Stimulated activated CD4-positive, alpha-beta T cell treated with anti-CD3 and anti-CD28 coated beads, Interleukin-15, amount 100 ng/mL, for 1 hour (primary cell): ENCODE results near the gene PRSS38.

Experiments
- DNase-seq, 2 donors: peaks; one replicate each; pipeline ENCODE4 v3.0.0-alpha.2; 2020; ENCODE audit warnings: low read depth in 1 of 2, low spot score in 1 of 2

The PRSS38 gene

DNA sequence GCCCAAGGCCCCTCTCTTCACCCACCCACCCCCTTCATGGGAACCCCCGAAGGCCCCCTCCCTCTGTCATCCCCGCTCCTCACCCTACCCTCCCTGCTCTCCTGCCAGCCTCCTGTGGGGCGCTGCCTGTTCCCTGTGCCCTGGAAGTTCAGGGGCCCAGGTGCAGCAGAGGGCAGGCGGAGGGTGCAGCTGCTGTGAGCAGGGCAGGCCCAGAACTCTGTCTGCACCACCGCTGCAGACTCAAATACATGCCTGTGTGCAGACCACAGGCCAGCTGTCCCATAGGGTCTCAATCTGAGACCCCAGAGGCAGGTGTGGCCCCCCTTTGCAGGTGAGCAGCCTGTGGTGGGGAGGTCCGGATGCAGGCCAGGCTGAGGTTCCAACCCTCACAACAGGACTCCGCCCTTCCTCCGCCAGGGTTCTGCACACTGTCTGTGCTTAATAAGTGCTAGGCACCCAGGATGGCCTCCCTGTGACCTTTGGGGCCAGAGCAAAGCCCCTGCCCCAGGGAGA, 69.7 kb downstream of the PRSS38 start:
- no peak for DNase-seq

DNA sequence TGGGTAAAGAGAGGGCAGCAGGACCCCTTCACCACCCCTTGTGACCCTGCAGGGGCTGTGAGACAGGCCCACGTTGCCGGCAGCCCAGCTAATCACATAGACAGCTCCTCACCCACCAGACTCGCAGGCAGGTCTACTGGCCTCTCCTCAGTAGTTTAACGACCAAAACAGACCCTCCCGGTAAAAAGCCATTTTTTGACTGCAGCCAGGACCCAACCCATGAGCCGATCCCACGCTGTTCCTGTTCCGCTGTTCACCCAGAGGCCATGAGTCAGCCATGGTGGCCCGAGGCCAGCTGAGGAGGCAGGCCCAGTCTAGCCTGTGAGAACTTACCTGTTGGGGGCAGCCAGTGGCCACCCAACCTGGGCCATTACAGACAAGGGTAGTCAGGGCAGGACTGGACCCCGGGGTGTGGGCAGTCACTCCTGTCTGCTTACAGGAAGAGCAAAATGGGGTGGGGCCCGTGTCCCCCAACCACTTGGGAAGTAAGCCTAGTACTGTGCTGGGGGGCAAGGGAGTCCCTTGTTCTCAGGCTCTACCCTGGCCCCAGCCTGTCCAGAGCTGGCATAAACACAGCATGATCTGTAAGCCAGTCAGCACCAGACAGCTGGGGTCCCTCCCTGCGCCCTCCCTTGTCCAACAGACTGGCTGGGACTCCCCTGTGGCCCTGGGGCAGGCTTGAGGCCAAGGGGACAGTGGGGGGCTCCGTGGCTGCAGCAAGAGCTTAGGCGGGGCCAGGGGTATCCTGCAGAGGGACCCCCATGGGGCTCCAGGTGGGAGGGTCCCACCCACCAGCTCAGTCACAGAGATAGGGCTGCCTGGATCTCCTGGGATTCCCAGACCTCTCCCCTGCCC, 70.4 kb downstream of the PRSS38 start:
- no peak for DNase-seq

DNA sequence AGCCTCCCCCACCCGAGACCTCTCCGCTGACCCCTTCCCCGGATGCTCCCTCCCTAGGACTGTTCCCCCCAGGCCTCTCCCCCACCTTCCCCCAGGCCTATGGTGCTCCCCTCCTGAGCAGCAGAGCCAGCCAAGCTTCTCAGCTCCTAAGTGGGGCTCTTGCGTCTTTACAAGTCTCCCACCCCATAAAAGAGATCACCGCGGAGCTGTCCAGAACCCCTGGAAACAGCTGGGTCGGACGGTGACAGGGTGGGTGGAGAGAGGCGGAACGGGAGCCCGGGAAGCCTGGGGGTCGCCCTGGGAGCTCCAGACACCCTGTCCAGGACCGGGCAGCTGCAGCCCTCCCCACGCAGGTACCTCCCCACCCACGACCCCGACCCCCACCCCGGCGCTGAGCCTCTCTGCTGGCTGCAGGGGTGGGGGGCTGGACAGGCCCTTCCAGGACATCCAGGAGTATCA, 71.1 kb downstream of the PRSS38 start:
- DNase-seq = no peak

DNA sequence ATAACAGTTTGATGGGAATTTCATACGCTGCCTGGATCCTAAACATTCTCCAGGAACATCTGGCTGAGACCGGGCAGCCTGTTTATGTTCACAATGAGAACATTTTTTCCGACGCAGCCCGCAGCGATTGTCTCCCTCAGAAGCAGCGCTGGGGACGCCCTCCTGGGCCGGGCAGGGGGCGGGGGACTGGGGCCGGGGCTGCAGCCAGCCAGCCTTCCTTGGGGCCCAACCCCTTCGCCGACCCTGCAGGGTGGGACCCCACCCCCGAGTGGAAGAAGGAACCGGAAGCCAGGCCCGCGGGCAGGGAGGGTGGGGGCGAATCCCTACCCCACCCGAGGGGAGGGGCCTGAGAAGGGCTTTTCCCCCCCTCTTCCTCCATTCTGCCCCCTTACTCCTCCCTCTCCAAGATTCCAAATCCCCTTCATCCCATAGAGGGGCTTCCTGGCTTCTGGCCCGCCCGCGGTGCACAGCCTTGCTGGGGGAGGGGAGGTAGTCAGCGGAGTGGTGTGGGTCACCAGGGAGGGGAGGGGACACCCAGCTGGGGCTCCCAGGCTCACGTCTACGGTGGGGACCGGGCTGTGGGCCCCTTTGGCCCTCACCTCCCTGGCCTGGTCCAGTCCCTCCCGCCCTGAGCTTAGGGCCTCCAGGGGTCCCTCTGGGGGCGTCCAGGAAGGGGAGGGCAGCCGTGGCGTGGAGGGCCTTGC, 71.7 kb downstream of the PRSS38 start:
- no peak for DNase-seq

DNA sequence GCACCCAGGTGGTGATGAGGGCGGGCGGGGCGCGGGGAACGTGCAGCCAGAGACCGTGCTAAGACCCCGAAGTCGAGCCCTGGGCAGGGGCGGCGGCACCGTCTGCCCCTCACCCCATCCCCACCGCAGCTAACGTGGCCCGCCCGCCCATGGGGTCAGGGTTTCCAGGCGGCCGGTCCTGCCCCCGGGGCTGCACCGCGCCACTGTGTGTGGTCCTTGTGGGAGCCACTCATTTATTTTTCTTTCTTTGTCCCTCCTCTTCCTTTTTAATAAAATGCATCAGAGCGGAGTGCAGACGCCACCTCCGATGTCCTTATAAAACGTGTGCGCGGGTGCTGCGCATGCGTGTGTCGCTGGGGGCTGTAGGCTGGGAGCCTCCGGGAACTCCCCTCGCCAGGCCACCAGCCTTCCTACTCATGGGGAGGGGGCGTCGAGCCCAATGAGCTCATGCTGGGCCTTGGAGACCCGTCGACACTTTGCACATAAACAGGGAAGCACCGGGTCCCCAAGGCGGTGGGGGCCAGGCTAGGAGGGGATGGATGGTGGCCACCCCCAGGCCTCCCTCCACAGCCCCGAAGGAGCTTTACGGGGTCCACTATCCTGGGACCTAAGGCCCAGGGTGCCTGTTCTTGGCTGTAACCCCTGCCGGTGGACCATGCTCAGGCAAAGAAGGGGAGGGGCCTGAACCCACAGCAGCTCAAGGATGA, 72.4 kb downstream of the PRSS38 start:
- peak in 1 of 2 donors; percentile 31 for DNase-seq

DNA sequence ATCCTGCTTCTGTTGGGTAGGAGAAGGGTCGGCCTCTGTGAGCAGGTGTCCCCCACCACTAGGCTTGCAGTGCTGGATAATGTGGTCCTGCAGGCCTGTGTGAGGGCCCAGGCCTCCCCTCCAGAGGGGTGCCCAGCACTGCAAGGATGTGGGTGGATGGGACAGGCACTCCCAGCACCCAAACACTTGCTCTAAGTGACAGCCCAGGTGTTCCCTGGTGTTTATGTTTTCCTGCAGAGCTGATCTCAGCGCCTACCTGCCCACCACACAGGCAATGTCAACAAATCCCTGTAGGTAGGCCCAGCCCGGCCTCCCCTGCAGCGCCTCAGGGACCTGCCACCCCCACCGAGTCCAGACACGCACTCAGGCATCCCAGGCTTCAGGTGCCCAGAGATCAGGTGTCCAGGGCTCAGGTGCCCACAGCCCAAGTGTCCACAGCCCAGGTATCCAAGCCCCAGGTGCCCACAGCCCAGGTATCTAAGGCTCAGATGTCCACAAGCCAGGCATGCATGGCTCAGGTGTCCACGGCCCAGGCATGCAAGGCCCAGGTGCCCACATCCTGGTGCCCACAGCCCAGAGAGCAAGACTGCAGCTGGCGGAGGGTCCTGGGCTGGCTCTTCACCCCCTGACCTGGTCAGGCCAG, 73.0 kb downstream of the PRSS38 start:
- no peak for DNase-seq

DNA sequence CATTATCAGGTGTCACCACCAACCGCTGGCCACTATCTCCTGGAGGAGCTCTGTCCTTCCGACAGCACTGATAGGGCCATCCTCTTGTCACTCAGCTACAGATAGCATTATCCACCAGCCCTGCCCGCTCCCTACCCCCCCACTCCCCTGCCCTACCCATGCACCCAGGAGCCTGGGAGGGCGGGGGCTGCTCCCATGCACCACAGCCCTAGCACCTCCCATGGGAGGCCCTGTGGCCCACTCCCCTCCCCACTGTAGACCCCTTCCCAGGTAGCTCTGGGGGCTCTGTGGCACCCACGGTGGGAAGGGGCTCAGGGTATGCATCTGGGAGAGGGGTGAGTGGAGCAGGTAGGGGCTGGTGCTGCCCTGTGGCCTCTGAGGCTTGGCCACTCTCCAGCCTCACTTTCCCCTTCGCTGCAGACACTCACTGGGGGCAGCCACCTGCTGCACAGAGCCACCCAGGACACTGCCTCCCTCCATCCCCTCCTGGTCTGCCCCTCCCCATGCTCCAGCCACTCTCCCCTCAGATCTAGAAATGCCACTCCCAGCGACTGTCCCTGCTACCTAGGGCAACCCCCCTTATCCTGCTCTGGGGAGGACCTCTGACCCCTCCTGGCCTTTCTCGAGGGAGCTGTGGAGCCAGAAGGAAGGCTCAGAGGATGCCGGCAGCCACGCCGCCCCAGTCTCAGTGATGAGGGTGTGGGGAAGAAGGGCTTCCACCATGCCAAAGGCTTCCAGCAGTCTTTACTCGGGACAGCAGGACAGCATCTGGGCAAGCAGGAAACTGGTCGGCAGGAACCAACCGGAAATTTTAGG, 73.8 kb downstream of the PRSS38 start:
- DNase-seq = no peak

DNA sequence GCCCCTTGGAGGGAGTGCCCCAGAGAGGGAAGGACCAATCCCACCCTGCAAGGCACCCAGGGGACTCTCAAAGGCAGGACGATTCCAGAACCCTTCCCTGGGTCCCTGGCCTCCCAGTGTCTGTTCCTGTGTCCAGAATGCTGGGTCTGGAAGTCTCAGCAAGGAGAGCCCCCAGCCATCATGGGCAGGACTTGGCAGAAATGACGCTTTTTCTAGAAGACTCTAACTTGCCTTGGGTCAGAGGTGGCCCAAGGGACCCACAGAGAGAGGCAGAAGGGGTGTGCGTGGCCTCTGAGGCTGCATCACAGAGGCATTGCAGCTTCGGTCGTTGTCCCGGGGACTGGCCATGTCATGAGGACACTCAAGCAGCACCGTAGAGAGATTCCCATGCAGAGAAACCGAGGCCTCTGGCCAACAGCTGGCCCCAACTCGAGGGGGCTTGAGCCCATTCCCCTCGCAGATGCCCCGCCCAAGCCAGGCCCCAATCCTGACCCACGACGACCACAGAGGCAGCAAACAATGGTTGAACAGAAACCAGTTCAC, 74.5 kb downstream of the PRSS38 start:
- DNase-seq = no peak

DNA sequence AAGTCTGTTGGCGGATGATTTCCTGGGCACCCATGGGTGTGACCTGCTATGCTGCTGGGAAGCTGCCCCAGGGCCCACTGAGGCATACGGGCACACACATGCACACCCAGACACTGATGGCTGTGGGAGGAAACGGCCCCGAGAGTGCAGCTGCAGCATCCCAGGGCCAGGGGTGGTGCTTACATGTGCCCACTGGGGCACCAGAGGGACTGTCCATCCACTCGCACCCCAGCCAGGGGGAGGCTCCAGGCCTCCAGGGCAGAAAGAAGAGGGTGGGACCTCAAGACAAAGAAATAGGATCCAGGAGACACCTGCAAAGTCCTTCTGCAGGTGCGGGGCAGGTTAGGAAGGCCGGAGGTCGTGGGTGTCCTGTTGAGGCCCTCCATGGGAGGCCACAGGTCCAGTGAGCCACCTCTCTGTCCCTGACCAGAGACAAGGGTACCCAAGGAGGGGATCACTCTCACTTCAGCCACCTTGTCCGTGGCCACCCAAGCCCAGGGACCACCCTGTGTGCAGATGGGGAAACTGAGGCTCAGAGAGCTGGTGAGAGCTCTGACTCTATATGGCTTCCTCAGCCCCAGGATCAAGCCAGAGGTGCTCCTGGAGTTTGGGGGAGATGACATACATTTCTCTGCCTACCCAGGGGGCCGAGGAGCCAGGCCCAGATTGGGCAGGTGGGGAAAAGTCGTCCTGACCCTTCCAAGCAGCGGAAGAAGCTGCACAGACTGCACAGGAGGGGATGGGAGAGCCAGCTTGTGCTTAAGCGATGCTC, 75.2 kb downstream of the PRSS38 start:
- no peak for DNase-seq

DNA sequence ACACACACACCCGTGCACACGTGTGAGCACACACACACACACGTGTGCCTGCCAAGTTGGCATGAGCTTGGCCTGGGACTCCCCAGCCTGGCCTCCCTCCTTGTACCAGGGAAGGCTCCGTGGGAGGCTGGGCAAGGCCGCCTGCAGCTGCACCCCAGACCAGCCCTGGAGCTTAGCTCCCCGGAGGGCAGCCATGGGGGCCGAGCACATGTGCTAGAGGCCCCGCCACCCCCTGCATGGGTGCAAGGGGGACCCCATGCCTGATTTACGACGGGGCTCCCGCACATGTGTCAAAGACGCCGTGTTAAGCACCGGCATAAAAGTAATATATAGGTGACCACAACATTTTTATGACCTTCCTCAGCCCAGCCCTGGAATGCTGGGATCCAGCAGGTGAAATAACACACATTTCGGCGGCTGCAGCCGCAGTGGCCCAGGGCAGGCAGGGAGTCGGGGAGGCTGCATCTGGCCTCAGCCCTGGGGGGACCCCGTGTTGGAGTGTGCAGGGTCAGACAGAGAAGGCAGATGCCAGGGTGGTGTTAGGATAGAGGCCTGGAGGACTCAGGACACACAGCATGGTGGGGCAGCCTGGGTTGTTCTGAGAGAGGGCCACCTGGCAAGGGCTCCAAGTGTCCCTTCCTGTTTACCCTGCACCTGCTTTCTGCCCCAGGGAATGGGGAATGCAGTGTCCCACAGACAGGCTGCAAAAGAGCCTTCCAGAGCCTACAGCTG, 75.9 kb downstream of the PRSS38 start:
- DNase-seq = no peak

DNA sequence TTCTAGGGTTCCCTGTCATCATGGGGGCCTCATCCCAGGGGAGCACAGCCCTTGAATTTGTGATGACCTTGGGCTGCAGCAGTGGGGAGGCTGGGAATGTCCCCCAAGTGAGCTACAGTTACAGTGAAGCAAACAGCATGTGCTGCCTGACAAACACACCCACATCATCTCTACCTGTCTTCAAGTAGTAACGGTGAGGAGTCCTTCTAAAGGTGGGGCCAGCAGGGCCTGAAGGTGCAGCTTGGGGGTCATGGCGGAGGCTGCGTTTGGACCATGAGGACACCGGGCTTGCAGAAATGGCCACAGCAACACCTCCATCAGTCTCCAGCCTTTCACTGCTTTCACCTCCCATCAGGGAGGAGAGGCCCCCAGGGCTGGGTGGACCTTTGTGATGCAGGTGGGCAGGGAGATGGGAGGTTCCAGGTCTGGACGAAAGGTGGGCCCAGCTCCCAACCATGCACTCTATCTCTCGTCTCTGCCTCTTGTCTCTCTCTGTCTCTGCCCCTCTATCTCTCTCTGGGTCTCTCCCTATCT, 76.5 kb downstream of the PRSS38 start:
- no peak for DNase-seq

DNA sequence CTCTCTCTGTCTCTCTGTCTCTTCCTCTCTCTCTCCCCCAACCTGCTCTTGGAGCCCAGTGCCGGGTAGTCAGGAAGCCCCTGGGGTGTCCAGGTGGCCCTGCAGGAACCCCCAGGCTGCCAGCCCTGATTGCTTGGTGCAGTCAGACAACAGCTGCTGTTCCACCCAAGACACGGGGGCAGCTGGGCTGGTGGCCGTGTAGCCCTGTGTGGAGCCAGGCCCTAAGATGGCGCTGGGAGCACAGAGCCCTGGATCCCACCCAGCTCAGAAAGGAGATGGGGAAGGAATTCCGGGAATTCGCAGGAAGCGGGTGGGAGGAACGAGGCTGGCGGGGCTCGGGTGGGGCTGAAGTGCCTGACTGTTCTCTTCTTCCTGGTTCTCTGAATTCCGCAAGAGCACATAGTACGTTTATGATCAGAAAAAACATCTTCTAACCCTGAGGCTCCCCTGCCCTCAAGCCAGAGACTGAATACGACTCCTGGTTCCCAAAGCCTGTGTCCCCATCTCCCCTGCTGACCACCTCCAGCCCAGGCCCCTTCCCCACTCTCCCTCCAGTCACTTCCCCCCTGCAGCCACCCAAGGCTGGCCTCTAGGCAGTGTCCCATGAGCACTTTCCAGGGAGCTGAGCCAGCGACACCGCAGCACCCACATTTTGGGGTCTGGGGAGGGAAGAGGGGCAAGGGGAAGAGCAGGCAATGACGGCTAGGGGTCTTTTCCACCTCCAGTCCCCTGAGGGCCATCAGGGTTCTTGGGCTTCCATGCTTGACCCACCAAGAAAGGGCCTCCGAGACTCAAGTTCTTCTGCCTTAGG, 77.2 kb downstream of the PRSS38 start:
- DNase-seq = no peak

DNA sequence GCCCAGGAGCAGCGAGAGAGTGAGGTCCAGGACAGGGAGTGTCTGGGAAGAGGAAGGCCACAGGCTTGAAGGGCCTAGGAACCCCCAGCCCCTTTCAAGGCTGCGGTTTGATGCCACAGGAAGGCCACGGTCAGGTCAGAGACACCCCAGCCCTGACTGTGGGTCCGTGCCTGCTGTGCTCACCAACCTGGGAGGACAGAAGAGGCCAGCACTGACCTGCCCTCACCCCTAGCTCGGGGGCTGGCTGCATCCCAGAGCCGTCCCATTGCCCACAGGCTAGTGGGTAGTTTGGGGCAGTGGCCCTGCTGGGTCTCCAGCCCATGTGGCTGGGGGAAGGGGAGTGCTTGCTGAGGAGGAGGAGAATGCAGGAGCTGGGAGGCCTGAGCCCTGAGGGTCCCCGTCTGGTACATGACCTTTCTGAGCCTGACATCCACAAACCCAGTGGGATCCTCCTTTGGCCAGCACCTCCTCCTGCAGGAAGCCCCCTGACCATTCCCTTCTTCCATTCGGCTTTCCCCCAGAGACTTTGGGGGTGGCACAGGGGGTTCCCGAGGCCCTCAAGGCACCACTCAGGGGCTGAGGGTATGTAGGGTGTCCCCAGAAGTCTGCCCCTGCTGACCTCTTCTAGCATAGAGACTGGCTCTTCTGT, 77.9 kb downstream of the PRSS38 start:
- DNase-seq = no peak

DNA sequence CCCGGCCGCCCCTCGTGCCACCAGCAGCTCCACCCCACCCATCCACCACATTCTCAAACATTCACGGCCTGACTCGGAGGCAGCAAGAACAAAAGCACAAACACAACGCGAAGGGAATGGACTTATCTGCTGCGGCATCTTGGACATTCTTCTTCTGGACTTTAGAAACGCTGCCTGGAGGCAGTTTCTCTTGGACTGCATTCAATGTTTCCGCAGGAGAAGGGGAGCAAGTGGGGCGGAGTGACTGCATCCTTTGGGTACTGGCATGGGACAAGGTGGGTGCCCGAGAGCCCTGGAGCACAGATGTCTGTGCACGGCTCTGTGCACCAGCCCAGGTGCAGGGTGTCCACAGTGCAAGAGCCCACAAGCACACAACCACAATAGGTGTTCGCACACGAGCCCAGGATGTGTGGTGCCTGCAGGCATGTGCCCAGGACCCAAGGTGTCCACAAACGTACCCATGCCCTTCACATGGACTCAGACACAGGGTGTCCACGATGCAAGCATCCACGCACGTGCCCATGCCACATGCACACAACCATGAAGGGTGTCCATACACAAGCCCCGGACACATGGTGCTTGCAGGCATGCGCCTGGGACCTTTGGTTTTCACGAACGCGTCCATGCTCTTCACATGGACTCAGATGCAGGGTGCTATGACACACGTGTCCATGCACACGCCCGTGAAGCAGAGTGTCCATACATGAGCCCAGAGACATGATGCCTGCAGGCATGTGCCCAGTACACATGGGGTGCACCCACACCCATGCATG, 78.7 kb downstream of the PRSS38 start:
- no peak for DNase-seq

DNA sequence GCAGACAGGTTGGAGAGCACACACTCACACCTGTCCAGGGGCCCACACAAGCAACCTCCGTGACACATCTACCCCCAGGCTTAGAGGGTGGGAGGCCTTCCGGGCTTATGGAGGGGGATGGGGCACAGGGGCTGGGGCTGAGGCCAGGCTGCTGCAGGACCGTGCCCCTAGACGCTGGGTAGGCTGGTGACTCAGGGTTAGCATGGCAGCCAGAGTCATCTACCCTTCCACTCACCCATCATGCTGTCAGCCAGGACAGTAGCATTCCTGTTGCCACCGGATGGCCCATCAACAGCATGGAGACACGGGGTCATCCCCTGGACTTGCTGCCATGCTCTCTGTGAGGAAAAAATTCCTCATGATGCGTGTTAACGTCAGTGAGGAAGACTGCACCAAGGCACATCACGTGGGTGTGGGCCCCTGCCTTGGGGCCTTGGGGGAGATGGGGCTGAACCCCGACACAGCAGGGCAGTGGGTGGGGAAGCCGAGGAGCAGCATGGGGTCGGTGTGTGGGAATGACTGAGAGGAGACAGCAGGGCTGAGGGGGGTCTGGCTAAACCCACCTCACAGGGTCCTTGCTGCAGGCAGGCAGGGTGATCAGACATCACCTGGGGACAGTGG, 79.5 kb downstream of the PRSS38 start:
- no peak for DNase-seq
